Adipose tissue (tissue), 3 donors: ENCODE data around the gene CHMP1A. TPM values are rescaled to one million over a fixed set of nuclear protein-coding genes. Genes with fewer than 3 reads are reported as not detected.
"Not testable (repeated sequence)": the region's sequence is repeated elsewhere in the genome, so short reads cannot be mapped to it uniquely, and the experiment has no call there.

Experiments
- H3K27ac ChIP-seq: one replicate; pipeline ENCODE4 v1.5.1; 2013; ENCODE audit warnings: low read depth, low read length
- WGBS, 3 donors: extraction: QIAGEN DNeasy Blood & Tissue Kit; methylation state at CpG; one replicate each; pipeline ENCODE4 v1.1.7; 2013; 5-methylcytosine and 5-hydroxymethylcytosine counted together
- polyA plus RNA-seq, 3 donors: library from polyadenylated mRNA; stranded (reverse); fragments of 200-250 nt; gene quantifications; one replicate each; pipeline ENCODE4 v1.2.3, GENCODE V29; 2013
- donor health status: healthy with polysubstance abuse.
- donor health status: Bipolar disorder and iron deficiency.
- donor health status: healthy.

Gene CHMP1A
- polyA plus RNA-seq, 3 donors: 34.9 to 59.4 (median 54.2) TPM

DNA sequence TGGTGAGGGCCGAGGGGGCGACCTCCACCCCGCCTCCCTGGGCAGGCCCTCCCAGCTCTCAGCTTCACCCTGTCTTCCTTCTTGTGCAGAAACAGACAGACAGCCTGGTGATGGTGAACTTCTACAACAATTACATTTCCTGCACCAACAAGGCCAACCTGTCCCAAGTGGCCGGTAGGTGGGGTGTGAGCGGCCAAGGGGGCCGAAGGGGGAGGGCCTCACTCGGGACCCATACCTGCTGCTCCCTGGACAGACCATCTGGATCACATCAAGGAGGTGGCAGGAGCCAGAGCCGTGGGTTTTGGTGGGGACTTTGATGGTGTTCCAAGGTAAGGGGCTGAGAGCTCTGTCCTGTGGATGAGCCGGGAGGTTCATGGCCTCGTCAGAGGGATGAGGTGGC is 20.1 kb downstream of the CHMP1A start:
- no peak overlapping the region for H3K27ac ChIP-seq
- WGBS, 3 donors: 72 to 81% (median 77%) methylated on average over 10 of the region's 10 CpGs

DNA sequence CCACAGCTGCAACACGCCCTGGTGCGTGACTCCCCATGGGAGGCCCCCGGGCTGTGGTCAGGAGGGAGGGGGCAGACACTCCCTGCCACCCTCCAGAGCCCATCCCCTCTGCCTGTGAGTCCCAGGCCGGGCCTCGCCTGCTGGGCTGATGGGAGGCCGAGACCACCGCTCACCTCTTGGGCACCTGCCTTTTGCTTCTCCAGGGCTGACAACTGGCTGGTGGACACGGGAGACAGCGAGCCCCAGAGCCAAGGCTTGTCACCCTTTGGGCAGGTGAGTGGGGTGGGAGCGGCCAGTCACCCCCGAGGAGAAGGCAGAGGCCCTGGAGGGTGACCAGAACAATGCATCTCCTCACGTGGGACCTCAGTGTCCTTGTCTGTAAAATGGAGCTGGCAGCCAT is 20.8 kb downstream of the CHMP1A start:
- 83 to 90% (median 87%) methylated on average over 11 to 12 of the region's 12 CpGs for WGBS, 3 donors
- no peak overlapping the region for H3K27ac ChIP-seq

DNA sequence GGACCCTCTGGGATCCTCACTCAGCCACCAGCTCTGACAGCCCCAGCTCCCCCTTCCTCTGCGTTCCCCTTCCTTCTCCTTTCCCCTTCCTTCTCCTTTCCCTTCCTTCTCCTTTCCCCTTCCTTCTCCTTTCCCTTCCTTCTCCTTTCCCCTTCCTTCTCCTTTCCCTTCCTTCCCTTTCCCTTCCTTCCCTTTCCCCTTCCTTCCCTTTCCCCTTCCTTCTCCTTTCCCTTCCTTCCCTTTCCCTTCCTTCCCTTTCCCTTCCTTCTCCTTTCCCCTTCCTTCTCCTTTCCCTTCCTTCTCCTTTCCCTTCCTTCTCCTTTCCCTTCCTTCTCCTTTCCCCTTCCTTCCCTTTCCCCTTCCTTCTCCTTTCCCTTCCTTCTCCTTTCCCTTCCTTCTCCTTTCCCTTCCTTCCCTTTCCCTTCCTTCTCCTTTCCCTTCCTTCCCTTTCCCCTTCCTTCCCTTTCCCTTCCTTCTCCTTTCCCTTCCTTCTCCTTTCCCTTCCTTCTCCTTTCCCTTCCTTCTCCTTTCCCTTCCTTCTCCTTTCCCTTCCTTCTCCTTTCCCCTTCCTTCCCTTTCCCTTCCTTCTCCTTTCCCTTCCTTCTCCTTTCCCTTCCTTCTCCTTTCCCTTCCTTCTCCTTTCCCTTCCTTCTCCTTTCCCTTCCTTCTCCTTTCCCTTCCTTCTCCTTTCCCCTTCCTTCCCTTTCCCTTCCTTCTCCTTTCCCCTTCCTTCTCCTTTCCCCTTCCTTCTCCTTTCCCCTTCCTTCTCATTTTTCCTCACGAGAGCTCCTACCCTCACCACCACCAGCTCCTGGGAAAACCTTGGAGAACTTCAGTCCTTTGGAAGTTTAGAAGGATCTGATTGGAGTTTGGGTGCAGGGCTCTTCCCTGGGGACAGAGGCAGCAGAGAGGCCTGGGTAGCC is 22.8 kb downstream of the CHMP1A start:
- not testable (repeated sequence) for H3K27ac ChIP-seq
- WGBS, 3 donors: 29 to 79% (median 47%) methylated on average over 2 of the region's 2 CpGs

DNA sequence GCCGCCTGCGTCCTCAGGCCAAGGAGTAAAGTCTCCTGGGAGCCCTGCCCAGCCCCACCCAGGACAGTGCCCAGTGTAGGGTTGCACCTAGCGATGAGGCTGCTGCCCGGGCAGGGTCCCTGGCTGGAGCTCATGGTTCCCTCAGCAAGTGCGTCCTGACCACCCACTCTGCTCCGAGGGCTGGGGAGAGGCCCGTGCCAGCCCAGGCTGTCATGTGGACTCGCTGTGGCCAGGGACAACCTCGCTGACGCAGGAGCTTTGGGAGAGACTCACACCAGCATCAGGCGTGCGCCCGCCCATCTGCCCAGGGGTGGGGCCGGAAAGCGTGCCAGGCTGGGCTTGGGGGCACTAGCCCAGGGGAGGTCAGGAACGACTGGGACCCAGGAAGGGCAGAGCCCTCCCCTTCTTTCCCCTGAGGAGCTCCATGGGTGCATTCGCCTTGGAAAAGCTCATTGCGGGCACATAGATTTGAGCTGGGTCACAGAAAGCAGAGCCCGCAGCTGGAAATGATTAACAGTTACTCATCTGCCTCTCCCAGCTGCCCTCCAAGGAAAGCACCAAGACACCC is 24.4 kb downstream of the CHMP1A start:
- WGBS, 3 donors: 67 to 87% (median 85%) methylated on average over 19 of the region's 19 CpGs
- H3K27ac ChIP-seq: no peak overlapping the region

DNA sequence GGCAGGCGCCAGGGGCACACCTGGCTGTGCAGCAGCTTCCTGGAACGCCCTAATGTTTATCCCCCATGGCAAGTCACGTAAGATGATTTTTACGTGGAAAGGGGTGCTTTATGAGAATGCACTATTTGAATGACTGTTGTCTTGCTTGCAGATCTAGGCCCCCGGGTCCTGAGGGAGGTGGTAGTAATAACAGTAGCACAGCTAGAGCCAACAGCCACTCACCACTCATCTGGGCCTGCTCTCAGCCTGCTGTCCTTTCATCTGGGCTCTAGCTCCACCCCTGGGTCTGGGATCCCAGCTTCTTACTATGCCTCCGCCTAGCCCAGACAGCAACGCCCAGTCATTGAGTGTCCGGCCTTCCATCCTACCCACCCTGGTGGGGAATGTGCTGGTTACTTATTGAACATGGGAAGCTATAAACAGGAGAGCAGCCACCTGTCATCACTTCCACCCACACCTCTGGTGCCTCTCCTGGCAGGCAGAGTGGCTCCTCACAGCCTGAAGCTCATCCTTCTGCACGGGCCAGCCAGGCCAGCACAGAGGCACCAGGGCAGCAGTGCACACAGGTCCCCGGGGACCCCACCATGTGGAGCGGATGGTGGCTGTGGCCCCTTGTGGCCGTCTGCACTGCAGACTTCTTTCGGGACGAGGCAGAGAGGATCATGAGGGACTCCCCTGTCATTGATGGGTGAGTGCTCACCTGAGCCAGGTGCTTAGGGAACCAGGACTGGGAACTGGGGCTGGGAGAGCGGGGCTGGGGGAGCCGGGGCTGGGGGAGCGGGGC is 27.5 kb downstream of the CHMP1A start:
- 88 to 93% (median 91%) methylated on average over 15 to 17 of the region's 17 CpGs for WGBS, 3 donors
- H3K27ac ChIP-seq: no peak overlapping the region

DNA sequence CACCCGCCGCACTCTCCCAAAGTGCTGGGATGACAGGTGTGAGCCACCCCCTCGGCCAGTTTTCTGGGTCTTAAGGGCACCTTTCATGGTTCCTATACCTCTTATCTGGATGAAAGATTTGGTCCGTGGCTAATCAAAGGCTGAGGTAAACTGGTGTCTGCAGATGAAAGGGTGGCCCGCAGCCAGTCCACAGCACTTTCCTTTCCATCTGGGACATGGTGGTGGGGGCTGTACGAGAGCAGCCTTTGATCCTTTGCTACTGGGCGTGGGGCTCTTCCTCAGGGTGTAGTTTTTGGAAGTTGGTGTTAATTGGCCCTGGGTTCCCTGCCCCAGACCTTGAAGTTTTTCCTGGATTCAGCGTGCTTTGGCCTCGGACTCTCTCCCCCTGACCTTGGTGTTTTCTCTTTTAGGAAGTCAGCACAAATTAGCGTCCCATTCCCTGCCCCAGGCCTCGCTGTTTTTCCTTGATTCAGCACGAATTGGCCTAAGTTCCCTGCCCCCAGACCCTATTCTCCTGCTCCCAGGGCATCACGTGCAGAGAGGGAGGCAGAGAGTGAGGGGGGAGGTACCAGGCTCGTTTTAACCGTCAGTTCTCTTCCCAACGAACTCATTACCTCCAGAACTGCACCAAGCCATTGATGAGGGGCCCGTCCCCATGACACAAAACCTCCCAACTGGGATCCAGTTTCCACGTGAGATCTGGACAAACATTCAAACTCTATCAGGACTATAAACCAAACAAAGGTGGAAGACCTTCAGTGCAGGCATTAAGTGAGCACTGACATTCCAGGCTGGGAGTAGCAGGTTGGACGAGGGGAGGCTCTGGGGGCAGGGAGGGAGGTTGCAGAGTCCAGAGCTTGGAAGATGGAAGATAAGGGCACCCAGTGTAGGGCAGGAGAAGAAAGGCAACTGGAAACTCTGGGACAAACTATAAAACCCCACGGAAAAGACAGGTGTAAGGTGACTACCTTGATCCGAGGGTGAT is 32.4 kb downstream of the CHMP1A start:
- 40 to 60% (median 56%) methylated on average over 21 of the region's 21 CpGs for WGBS, 3 donors
- no peak overlapping the region for H3K27ac ChIP-seq

DNA sequence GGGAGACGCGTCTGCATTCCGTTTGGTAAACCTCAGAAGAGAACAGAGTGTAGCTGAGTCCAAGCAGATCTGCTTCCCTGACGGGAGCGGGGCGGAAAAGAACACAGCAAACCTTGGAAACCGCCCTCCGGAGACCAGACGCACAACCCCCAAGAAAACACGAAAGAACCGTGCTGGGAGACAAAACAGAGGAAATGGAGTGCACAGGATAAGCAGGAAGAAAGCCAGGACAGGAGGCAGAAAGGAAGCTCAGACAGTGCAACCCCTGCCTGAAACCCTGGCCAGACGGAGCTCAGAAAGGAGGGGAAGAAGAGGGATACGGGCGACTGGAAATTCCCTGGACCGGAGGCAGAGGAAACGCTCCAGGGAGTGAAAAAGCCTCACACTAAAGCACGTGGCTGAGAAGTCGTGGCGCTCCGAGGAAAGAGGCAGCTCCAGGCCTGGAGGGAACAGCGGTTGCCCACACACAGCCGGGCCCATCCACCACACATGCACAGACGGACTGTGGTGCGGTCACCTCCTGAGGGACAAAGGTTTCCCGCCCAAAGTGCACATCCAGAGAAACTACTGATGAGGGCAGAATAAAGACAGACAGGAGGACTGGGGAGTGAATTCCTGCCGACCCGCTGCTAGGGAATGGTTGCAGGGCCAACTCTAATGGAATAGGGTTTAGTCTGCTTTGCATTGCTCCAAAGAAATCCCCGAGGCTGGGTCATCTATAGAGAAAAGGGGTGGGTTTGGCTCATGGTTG is 33.8 kb downstream of the CHMP1A start:
- 30 to 73% (median 44%) methylated on average over 28 of the region's 28 CpGs for WGBS, 3 donors
- H3K27ac ChIP-seq: no peak overlapping the region

DNA sequence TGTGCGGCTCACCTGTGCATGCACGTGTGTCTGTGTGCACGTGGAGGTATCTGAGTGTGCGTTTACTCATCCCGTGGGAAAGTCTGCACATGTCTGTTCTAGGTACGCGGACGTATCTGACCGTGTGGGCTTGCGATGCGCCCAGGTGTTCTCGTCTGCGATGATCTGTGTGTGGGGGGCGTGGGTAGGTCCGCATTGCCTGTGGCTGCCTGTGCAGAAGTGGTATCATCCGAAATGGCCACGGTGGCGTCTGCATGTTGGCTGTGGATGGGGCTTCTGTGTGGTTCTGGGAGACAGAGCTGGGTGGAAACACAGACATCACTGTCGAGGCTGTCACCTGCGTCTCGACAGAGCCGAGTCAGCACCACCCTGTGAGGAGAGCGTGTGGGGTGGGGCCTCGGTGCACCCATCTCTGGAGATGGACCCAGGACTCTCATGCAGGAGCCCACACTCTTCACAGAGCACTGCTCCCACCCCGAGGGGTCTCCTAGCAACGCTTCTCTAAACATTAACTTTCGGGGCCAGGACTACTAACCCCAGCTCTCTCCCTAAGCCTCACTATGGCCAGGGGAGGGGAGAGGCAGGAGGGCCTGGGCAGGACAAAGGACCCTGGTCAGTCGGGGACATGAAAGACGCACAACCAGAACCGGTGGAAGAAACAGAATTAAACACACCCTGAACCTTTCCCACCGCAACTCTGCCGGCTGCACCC is 35.7 kb downstream of the CHMP1A start:
- WGBS, 3 donors: 65 to 78% (median 76%) methylated on average over 32 of the region's 32 CpGs
- H3K27ac ChIP-seq: no peak overlapping the region

DNA sequence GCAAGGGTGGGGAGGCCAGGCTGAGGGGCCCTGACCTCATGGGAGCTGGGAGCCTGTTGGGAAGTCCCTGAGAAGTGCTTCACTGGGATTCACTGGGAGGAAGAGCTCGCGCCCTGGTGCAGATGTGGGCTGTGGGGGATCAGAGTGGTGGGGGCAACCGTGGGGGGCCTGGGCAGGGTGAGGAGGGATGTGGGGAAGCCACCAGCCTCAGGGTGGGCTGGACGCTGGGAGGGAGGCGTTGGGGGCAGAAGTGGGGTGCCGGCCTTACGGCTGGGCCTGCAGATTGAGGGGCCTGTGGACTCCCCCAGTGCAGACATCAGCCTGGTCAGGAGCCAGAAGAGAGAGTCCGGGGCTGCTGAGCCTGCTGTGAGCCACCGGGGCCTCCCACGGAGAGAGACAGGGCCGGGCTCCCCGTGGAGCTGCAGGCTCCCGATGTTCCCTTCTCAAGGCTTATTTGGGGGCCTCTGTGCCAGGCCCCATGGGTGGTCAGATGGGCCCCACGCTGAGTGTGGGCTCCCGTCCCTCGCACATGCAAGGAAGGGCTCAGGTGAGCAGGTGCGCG is 36.3 kb downstream of the CHMP1A start:
- 68 to 83% (median 80%) methylated on average over 16 to 18 of the region's 18 CpGs for WGBS, 3 donors
- no peak overlapping the region for H3K27ac ChIP-seq

DNA sequence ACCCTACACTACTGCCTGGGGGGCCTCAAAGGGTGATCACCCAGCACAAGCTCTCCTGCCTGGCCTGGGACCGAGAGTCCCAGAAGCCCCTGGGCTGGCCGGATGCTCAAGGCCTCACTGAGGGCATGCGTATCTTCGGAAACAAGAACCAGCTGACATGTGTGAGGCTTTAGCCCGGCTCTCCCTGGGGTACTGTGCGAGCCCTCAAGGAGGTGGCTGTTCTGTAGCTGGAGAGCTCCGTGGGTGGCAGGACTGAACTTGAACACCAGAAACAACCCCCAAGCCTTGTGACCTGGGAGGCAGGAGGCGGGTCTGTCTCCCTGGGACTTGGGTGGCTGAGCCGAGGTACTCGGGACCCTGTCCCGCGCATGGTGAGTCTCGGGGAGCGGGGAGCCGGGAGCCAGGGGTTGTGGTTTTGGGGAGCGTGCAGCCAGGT is 37.1 kb downstream of the CHMP1A start:
- H3K27ac ChIP-seq: no peak overlapping the region
- 76 to 86% (median 81%) methylated on average over 16 of the region's 16 CpGs for WGBS, 3 donors

DNA sequence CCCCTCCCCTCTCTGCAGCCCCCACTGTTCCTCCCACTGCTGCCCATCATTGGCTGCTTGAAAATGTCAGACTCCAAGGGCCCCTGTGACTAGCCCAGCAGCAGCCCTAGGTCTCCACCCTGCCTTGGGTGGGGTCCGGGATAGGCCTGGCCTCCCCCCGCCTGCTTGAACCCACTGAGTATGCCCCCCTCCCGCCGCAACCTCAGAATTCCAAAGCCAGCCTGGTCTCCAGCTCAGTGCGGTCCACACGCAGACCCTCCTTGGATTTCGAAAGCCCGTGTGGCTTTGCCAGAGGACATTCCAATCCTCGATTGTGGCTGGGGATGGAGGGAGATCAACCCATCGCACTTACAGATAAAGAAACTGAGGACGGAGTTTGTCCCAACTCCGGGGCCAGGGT is 37.7 kb downstream of the CHMP1A start:
- H3K27ac ChIP-seq: no peak overlapping the region
- WGBS, 3 donors: 52 to 78% (median 57%) methylated on average over 12 of the region's 12 CpGs

DNA sequence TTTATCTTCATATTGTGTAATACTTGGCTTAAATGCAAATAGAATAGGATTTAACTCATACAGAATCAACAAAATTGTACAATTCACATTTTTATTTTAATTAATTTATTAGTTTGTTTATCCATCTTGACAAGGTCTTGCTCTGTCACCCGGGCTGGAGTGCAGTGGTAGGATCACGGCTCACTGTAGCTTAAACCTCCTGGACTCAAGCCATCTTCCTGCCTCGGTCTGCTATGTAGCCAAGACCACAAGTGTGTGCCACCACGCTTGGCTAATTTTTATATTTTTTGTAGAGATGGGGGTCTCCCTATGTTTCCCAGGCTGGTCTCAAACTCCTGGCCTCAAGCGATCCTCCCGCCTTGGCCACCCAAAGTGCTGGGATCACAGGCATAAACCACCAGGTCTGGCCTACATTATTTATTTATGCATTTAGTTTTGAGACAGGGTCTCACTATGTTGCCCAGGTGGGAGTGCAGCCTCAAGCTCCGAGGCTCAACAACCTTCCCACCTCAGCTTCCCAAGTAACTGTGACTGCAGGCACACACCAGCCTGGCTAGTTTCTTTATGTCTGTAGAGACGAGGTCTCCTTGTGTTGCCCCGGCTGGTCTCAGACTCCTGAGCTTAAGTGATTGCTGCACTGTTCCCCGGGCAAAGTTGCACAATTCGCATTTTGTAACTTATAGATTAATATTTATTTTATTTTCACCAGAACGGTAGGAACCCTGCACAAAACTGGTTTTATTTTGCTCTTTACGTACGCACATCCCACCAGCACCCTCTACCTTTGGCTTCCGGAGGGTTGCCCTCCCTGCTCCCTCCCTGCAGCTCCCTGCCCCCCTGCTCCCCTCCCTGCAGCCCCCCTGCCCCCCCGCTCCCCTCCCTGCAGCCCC is 39.2 kb downstream of the CHMP1A start:
- WGBS, 3 donors: 52 to 70% (median 62%) methylated on average over 15 to 16 of the region's 16 CpGs
- H3K27ac ChIP-seq: no peak overlapping the region

DNA sequence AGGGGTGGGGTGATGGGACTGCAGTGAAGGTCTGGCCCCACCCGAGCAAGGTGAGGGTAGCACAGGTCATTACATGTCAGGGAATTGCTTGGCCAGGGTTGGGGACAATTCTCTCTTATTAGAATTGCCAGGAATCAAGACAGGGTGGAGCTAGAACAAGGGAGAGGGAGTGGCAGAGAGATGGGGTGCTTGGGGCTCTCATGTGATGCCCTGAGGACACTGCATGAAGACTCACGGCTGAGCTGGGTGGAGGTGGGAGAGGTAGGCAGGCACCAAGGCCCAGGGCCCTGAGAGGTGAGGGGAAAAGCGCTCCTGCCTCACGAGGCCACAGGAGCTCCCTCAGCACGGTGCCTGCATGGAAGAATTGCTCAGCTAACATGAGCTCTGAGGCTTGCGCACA is 40.5 kb downstream of the CHMP1A start:
- 57 to 69% (median 65%) methylated on average over 6 of the region's 6 CpGs for WGBS, 3 donors
- H3K27ac ChIP-seq: no peak overlapping the region

DNA sequence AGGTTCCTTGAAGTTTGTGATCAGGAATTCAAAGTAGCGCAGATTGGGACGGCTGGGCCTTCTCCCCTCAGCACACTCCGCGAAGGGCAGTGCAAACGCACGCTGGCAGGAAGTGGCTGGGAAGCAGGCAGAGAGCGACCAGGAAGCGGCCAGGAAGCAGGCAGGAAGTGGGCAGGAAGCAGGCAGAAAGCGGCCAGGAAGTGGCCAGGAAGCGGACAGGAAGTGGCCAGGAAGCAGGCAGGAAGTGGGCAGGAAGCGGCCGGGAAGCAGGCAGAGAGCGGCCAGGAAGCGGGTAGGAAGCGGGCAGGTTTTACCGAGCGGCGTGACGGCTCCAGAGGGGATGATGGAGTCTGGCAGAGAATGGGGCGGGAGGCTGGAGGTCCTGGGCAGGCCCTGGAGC is 40.9 kb downstream of the CHMP1A start:
- WGBS, 3 donors: 60 to 75% (median 60%) methylated on average over 20 of the region's 20 CpGs
- no peak overlapping the region for H3K27ac ChIP-seq

DNA sequence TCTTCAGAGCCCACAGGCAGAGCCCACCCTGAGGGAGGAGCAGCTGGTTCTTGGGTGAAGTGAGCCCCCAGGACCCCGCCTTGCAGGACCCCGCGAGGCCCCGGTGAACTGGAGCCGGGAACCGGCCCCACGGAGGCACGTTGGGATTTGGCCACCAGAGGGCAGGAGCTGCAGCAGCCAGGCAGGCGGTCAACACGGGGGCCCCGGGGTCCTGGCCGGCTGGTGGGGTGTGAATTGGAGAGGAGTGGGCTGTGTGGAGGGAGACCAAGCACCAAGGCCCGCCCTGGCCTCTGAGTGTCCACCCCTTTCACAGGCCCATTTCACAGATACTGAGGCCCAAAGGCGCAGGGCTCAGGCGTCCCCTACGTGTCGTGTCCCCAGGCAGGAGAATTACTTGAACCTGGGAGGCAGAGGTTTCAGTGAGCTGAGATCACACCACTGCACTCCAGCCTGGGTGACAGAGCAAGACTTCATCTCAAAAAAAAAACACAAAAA is 41.9 kb downstream of the CHMP1A start:
- 27 to 39% (median 35%) methylated on average over 16 to 17 of the region's 17 CpGs for WGBS, 3 donors
- H3K27ac ChIP-seq: no peak overlapping the region
